Measurements from ENCODE around the gene NUP160. TPM values are rescaled to one million over a fixed set of nuclear protein-coding genes. Genes with fewer than 3 reads are reported as not detected.
"Not testable (repeated sequence)": the region's sequence is repeated elsewhere in the genome, so short reads cannot be mapped to it uniquely, and the experiment has no call there.

Gene NUP160
- total RNA-seq, 3 donors from 2014 or later = 76.6 to 86.7 (median 80.4) TPM

DNA sequence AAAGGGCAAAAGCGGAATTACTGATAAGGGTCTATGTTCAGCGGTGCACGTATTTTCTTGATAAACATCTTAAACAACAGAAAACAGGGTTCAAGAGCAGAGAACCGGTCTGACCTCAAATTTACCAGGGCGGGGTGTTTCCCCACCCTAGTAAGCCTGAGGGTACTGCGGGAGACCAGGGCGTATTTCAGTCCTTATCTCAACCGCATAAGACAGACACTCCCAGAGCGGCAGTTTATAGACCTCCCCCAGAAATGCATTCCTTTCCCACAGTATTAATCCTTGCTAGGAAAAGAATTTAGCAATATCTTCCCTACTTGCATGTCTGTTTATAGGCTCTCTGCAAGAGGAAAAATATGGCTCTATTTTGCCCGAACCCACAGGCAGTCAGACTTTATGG, 27.7 kb upstream of the NUP160 start:
- not testable (repeated sequence) for DNase-seq; H3K4me3 Mint-ChIP-seq; H3K27me3 Mint-ChIP-seq (ENCODE audit: low read depth); ATAC-seq; H3K36me3 Mint-ChIP-seq (ENCODE audit: insufficient read depth); H3K4me1 Mint-ChIP-seq (ENCODE audit: low read depth)
- peaks cover 18% of the 10 kb centered on the region for H3K9me3 Mint-ChIP-seq

DNA sequence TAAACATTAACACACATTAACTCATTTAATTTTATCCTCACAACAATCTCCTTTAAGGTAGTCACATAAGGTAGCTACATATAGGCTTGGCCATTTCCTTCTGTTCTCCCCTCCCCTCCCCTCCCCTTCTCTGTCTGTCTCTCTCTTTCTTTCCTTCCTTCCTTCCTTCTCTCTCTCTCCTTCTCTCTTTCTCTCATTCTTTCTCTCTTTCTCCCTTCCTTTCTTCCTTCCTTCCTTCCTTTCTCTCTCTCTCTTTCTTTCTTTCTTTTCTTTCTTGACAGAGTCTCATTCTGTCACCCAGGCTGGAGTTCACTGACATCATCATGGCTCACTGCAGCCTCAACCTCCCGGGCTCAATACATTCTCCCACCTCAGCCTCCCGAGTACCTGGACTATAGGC, 22.3 kb upstream of the NUP160 start:
- Mint-ChIP-seq H3K4me1 (ENCODE audit: low read depth) (peaks cover 8% of the 10 kb centered on the region), H3K27me3 (ENCODE audit: low read depth) (no peaks in the 10 kb centered on the region), H3K4me3 (no peak overlapping the region), H3K9me3 (peaks cover 4% of the 10 kb centered on the region), H3K36me3 (ENCODE audit: insufficient read depth) (no peaks in the 10 kb centered on the region)
- ATAC-seq (no peak), DNase-seq (no peak)

DNA sequence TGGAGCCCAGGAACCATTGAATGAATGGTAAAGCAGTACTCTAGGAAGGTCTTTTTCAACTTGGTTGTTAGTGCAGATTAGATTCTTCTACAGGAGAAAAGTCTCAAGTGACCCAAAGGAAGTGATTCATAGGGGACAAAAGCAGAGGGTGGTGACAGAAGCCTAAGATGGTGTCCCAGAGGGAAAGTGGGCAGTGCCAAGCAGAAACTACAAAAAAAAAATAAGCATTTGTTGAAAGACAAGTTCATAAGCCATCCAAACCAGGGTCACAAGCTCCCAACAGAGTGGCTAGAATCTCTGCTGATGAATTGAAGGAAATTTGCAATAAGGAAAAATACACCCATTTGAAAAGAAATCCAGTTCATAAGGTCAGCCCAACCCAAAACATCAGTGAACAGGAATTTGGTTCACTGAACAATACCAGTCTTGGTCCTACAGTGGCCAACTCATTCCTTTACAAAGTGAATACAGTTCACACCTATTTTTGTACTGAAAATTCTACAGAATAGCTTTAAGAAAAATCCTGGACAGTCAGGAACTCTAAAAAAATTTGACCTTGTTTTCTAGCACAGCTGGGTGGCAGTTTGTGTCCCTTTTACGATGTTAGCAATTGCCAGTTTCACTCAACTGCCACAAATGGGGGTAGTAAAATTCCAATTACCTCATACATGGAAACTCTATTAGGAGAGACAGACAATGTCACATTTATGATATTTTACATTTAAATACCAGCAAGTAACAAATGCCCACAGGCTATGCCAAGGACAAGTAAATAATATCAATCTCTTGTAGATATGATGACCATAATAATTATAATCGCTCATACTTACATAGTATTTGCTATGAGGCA, 21.6 kb upstream of the NUP160 start:
- H3K9me3 Mint-ChIP-seq = peaks cover 4% of the 10 kb centered on the region
- DNase-seq = no peak
- H3K4me1 Mint-ChIP-seq (ENCODE audit: low read depth) = peaks cover 13% of the 10 kb centered on the region
- H3K27me3 Mint-ChIP-seq (ENCODE audit: low read depth) = no peaks in the 10 kb centered on the region
- H3K4me3 Mint-ChIP-seq = no peak overlapping the region
- H3K36me3 Mint-ChIP-seq (ENCODE audit: insufficient read depth) = no peaks in the 10 kb centered on the region
- ATAC-seq = no peak

DNA sequence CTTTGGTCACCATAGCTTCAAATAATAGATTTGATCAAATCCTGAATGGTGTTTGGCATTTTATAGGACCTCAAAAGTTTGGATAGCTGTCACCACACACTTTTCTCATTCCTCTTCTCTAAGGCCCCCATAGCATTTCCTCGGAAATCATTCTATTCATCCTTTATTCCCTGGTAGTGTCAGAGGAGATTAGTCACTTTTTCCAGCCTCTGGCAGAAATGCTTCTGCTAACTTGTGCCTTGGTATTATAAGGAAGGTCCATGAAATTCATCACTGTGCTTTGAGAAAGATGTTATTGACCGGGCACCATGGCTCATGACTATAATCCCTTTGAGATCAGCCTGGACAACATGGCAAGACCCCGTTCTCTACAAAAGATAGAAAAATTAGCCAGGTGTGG, 19.7 kb upstream of the NUP160 start:
- no peak for DNase-seq
- no peaks in the 10 kb centered on the region for H3K27me3 Mint-ChIP-seq (ENCODE audit: low read depth)
- H3K9me3 Mint-ChIP-seq = peaks cover 3% of the 10 kb centered on the region
- H3K4me1 Mint-ChIP-seq (ENCODE audit: low read depth) = peaks cover 28% of the 10 kb centered on the region
- H3K4me3 Mint-ChIP-seq = no peak overlapping the region
- H3K36me3 Mint-ChIP-seq (ENCODE audit: insufficient read depth) = no peaks in the 10 kb centered on the region
- ATAC-seq = no peak

DNA sequence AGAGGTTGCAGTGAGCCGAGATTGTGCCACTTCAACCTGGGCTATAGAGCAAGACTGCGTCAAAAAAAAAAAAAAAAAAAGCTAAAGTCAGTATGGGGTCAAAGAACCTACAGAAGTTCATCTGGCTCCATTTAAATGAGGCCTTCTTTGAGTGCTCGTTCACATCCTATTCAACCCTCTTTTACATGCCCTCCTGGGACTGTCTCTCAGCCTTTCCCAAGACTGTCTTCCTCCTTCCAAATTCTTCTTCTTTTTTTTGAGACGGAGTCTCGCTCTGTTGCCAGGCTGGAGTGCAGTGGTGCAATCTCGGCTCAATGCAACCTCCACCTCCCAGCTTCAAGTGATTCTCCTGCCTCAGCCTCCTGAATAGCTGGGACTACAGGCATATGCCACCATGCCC, 18.7 kb upstream of the NUP160 start:
- not testable (repeated sequence) for DNase-seq; ATAC-seq; H3K4me3 Mint-ChIP-seq; H3K9me3 Mint-ChIP-seq; H3K27me3 Mint-ChIP-seq (ENCODE audit: low read depth); H3K36me3 Mint-ChIP-seq (ENCODE audit: insufficient read depth)
- peaks cover 33% of the 10 kb centered on the region for H3K4me1 Mint-ChIP-seq (ENCODE audit: low read depth)

DNA sequence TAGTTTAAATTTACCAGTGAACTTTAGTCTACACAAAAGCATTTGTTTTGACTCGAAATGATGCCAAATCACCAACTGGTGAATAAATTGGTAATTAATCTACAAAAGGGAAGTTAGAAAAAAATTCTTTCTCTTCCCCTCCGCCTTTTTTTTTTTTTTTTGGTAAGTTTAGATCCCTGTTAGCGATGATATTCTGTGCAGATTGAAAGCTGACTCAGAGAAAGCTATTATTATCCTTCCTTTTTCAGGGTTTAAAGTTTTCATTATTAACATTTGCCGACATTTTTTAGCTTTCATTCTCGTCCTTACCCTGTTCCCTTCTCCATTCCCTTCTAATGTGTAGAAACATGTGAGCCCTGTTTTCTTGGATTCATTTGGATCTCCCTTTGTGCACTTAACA, 16.8 kb upstream of the NUP160 start:
- Mint-ChIP-seq H3K4me3 (no peak overlapping the region), H3K4me1 (ENCODE audit: low read depth) (peaks cover 41% of the 10 kb centered on the region), H3K27me3 (ENCODE audit: low read depth) (no peaks in the 10 kb centered on the region), H3K36me3 (ENCODE audit: insufficient read depth) (no peaks in the 10 kb centered on the region), H3K9me3 (peaks cover 3% of the 10 kb centered on the region)
- DNase-seq (no peak), ATAC-seq (no peak)

DNA sequence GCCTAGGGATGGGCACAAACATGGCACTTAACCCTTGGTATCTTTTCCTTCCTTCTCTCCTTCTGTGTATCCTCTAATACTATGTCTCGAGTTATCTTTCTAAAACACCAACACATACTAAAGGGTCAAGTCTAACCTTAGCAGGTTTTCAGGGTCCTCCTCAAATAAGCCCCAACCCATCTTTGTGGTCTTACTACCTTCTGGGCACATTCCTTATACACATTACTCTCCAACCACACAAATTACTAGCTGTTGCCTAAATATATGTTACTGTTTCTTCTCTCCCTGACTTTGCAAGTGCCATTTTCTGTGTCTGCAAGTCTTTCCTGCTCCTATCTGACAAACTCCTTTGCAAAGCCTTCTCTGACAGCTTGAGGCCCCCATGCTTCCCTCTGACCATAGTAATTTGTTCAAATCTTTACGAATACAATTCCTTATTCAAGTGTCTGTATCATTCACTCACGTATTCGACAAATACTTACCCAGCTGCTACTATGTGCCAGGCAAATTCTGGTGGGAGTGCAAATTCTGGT, 15.8 kb upstream of the NUP160 start:
- no peak for ATAC-seq
- no peak overlapping the region for H3K4me3 Mint-ChIP-seq
- no peaks in the 10 kb centered on the region for H3K27me3 Mint-ChIP-seq (ENCODE audit: low read depth)
- no peak for DNase-seq
- peaks cover 42% of the 10 kb centered on the region for H3K4me1 Mint-ChIP-seq (ENCODE audit: low read depth)
- no peaks in the 10 kb centered on the region for H3K36me3 Mint-ChIP-seq (ENCODE audit: insufficient read depth)
- H3K9me3 Mint-ChIP-seq = peaks cover 3% of the 10 kb centered on the region

DNA sequence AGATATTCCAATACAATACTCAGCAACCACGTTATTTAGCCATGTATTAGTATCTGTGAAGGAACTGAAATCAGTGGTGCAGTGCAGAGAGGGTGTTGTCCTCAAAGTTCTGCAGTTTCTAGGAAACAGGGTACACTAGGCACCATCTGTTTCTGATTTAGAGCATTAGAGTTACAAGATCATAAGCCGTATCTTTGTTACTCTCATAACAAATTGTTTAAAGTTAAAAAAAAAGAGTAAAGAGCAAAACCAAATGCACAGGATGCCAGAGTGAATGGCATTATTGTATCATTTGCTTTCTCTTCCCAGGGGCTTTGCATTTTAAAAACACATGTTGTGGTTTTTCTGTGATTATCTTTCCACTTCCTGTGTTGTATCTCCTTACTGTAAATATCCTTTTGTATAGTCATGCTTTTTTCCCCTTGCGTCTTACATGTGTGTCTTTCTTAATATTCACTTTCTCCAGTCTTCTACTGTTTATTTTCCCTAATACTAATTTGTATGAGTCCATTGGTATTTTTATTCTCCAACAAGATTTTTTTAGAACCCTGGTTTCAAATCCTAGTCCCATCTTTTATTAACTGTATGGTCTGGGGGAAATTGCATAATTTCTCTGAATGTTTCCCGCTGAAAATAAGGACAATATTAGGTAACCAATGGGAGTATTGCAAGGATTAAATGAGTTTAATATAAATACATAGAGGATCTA, 15.2 kb upstream of the NUP160 start:
- Mint-ChIP-seq H3K36me3 (ENCODE audit: insufficient read depth) (no peaks in the 10 kb centered on the region), H3K27me3 (ENCODE audit: low read depth) (no peaks in the 10 kb centered on the region), H3K4me3 (peak overlapping the region; percentile 20), H3K4me1 (ENCODE audit: low read depth) (peaks cover 42% of the 10 kb centered on the region), H3K9me3 (peaks cover 3% of the 10 kb centered on the region)
- ATAC-seq (peak; percentile 14 to 64), DNase-seq (no peak)

DNA sequence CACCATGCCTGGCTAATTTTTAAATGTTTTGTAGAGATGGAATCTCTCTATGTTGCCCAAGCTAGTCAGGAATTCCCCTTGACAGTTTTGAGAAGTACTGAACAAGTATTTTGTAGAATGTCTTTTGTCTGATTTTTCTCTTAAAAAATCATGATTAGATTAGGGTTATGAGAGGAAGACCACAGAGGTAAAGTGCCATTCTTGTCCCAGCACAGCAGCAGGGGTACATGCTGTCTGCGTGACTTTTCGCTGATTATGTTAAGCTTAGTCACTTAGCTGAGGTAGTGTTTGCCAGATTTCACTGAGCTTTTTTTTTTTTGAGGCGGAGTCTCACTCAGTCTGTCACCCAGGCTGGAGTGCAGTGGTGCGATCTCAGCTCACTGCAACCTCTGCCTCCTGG, 13.6 kb upstream of the NUP160 start:
- ATAC-seq = peak; percentile 59 to 69

DNA sequence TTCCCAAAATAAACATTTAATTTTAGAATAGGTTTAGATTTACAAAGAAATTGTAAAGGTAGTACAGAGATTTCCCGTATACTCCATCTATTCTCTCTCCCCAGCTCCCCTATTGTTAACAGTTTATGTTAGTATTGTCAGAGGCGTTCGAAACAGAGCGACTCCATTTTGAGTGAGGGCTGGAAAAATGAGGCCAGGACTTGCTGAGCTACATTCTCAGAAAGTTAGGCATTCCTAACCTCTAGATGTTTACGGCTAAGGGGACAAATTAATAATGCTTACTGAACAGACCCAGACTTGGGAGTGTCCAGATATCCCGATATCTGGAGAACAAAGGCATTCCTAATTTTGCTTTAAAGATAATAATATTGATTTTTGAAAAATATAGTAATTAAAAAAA, 12.4 kb upstream of the NUP160 start:
- peaks cover 54% of the 10 kb centered on the region for H3K4me1 Mint-ChIP-seq (ENCODE audit: low read depth)
- H3K27me3 Mint-ChIP-seq (ENCODE audit: low read depth) = no peaks in the 10 kb centered on the region
- H3K4me3 Mint-ChIP-seq = no peak overlapping the region
- no peaks in the 10 kb centered on the region for H3K36me3 Mint-ChIP-seq (ENCODE audit: insufficient read depth)
- H3K9me3 Mint-ChIP-seq = peaks cover 3% of the 10 kb centered on the region
- ATAC-seq (no peak), DNase-seq (no peak)

More for the DNA sequence above, 13.6 kb upstream of the NUP160 start:
- Mint-ChIP-seq H3K36me3 (ENCODE audit: insufficient read depth) (no peaks in the 10 kb centered on the region), H3K9me3 (peaks cover 3% of the 10 kb centered on the region), H3K4me1 (ENCODE audit: low read depth) (peaks cover 52% of the 10 kb centered on the region), H3K4me3 (no peak overlapping the region), H3K27me3 (ENCODE audit: low read depth) (no peaks in the 10 kb centered on the region)
- no peak for DNase-seq

DNA sequence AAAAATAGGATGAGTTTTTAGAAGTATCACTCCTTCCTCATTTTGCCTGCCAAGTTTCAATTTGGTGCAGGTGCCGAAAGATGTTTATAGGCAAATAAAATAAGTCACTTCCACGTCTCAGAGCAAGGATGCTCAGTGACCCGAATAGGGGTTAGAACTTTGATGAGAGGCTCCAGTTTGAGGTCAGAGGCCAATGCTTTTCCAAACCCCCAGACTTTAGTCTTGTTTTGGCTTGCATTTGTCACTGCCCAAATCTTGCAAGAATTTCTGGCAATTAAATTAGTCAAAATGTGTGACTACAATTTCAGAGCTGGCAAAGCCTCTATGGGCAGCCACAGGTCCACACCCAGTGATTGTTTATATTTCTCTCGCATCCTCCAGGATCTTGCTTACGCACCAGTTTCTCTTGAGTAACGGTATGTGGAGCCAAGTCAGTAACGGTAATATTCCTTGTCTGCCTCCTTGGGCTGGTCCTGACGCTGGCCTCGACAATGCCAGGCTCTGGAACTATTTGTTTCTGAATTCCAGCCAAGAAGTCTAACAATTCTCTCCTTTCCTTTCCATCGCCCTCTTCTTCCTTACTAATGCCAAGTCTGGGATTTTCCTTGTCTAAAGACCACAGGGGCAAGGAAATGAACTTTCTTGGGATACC, 9.9 kb upstream of the NUP160 start:
- Mint-ChIP-seq H3K4me3 (no peak overlapping the region), H3K36me3 (ENCODE audit: insufficient read depth) (no peaks in the 10 kb centered on the region), H3K27me3 (ENCODE audit: low read depth) (no peaks in the 10 kb centered on the region), H3K9me3 (no peaks in the 10 kb centered on the region), H3K4me1 (ENCODE audit: low read depth) (peaks cover 34% of the 10 kb centered on the region)
- ATAC-seq (no peak), DNase-seq (no peak)

DNA sequence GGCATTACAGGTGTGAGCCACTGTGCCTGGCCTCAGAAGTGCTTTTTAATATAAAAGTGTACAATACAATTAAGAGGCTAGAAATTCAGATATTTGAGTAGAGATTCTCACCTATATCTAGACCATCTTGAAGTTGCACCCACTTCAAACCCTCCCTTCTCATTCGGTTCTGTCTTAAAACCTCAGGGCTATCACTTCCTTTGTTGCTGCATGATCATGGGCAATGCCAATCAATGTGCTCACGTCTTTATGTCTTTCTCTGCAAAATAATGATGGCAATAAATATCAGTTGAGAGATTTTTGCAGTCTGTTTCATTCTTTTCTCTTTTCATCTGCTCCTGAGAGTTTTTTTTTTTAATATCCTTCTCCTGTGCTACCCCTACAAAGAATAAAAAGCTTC, 9.3 kb upstream of the NUP160 start:
- no peaks in the 10 kb centered on the region for H3K9me3 Mint-ChIP-seq
- no peak overlapping the region for H3K4me3 Mint-ChIP-seq
- no peak for DNase-seq
- H3K27me3 Mint-ChIP-seq (ENCODE audit: low read depth) = no peaks in the 10 kb centered on the region
- no peak for ATAC-seq
- peaks cover 31% of the 10 kb centered on the region for H3K4me1 Mint-ChIP-seq (ENCODE audit: low read depth)
- H3K36me3 Mint-ChIP-seq (ENCODE audit: insufficient read depth) = no peaks in the 10 kb centered on the region

DNA sequence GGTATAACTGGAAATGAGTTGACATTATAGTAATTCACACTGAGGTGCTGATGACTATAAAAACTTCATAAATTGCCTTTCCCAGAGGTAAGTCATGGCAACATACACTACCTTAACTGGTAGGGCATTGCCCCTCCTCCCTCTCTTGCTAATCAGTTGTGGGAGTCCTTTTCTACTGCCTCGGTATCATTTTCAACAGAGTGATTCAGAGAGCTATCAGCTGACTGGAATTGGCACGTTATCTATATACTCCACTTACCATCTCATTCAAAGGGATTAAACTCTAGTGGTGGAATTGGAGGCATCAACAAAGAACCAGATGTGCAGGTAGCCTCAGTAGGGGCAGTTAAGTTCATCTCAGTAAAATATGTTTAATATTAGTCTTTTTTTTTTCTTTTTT, 8.0 kb upstream of the NUP160 start:
- ATAC-seq (no peak), DNase-seq (no peak)
- Mint-ChIP-seq H3K9me3 (no peaks in the 10 kb centered on the region), H3K4me3 (no peak overlapping the region), H3K27me3 (ENCODE audit: low read depth) (no peaks in the 10 kb centered on the region), H3K36me3 (ENCODE audit: insufficient read depth) (no peaks in the 10 kb centered on the region), H3K4me1 (ENCODE audit: low read depth) (peaks cover 33% of the 10 kb centered on the region)

DNA sequence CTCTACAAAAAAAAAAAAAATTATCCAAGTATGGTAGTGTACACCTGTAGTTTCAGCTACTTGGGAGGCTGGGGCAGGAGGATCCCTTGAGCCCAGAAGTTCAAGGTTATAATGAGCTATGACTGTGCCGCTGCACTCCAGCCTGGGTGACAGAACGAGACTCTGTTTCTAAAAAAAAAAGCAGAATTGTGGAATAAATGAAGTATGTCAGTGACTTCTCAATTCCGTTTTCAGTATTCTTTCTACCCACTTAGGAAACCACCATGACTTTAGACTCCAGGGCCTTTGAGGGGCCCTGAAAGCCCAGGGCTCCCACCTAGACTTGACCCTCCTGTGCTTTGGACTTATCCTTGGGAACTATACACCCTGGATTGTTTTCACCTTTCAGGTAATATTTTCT, 6.5 kb upstream of the NUP160 start:
- H3K27me3 Mint-ChIP-seq (ENCODE audit: low read depth) = no peaks in the 10 kb centered on the region
- no peak for ATAC-seq
- H3K9me3 Mint-ChIP-seq = no peaks in the 10 kb centered on the region
- no peaks in the 10 kb centered on the region for H3K36me3 Mint-ChIP-seq (ENCODE audit: insufficient read depth)
- peaks cover 40% of the 10 kb centered on the region for H3K4me1 Mint-ChIP-seq (ENCODE audit: low read depth)
- no peak for DNase-seq
- no peak overlapping the region for H3K4me3 Mint-ChIP-seq
